ENCODE results near the gene JAZF1. TPM values are rescaled to one million over a fixed set of nuclear protein-coding genes. Genes with fewer than 3 reads are reported as not detected.
A peak's percentile ranks its signal among the peaks of the same experiment; 100 is the strongest.

The JAZF1 gene
- total RNA-seq, 2 donors from 2014 or later, result 20.0 to 21.3 TPM

- intact Hi-C loops (cut with DNase I), result no loop called here
- no peak for DNase-seq
- ATAC-seq, result no peak
Measured at GRCh38 chr7:28149291-28150101, 31.1 kb downstream of the JAZF1 start.

- ATAC-seq (no peak), DNase-seq (no peak)
- intact Hi-C loops (cut with DNase I), result no loop called here
Measured at GRCh38 chr7:28145931-28146330, 34.7 kb downstream of the JAZF1 start.

GRCh38 chr7:28145090-28145626 lies 35.4 kb downstream of the JAZF1 start:
- no peak for DNase-seq
- ATAC-seq, result no peak

GRCh38 chr7:28144266-28144665 lies 36.3 kb downstream of the JAZF1 start:
- ATAC-seq, result no peak
- intact Hi-C loops (cut with DNase I), result no loop called here
- DNase-seq, result no peak

More at GRCh38 chr7:28145090-28145626, 35.4 kb downstream of the JAZF1 start:
- intact Hi-C loops (cut with DNase I), result no loop called here

GRCh38 chr7:28142650-28143049 lies 37.9 kb downstream of the JAZF1 start:
- intact Hi-C loops (cut with DNase I), result no loop called here
- ATAC-seq (no peak), DNase-seq (no peak)

DNA sequence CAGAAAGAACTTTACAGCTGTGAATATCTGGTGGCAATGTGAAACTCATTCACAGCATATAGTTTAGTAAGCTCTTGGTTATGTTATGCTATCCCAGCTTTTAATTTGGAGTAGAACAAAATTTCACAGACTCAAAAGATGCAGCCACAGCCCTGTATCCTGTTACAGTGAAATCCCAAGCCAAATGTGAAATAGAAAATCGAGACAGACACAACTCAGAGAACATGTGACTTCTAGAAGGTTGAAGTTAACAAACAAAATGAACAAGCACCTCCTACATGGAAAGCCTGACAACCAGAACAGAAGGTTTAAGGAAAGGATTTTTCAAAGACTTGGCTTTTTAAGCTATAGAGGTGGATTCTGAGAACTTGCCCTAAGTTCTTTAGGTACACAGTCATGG lies 39.6 kb downstream of the JAZF1 start:
- ATAC-seq (no peak), DNase-seq (no peak)
- intact Hi-C loops (cut with DNase I), result no loop called here

GRCh38 chr7:28138837-28139236 lies 41.8 kb downstream of the JAZF1 start:
- no peak for DNase-seq
- no peak for ATAC-seq
- intact Hi-C loops (cut with DNase I), result no loop called here

DNA sequence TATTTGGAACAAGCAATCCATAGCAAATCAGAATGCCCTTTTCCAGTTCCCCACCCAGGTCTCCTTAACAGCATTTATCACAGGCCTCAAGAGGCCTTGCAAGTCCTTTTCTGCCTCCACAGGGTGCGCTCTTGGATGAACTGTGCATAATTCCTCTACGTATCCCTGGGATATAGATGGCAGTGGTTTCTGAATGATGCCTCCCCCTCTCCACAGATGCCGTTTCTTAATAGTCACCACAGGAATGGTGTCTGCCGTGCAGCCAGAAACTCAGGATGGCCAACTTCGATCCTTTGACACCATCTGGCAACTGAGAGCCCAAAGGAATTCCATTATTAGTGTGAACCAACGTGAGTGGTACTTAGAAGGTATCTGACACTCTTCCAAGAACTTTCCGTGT lies 43.1 kb downstream of the JAZF1 start:
- no peak for DNase-seq
- no peak for ATAC-seq
- intact Hi-C loops (cut with DNase I), result no loop called here

GRCh38 chr7:28136885-28137284 lies 43.7 kb downstream of the JAZF1 start:
- DNase-seq, result no peak
- intact Hi-C loops (cut with DNase I), result no loop called here
- no peak for ATAC-seq

DNA sequence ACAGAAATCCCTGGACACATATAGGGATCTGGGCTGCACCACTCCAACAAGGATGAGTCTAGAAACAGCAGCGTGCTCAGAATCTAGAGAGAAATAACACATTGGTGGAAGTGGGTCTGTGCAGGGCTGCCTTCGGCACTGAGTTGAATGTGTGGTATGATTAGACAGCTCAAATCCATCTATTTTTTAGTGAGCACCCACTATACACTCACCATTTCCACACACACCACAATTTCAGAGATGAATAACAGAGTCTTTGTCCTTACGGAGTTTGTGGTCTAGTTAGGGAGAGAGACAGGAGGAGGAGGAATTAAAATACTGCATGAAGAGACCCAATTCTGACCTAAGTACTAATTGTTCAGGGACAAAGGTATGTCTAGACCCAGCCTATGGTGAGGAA lies 44.2 kb downstream of the JAZF1 start:
- intact Hi-C loops (cut with DNase I), result no loop called here
- no peak for ATAC-seq
- DNase-seq, result no peak

DNA sequence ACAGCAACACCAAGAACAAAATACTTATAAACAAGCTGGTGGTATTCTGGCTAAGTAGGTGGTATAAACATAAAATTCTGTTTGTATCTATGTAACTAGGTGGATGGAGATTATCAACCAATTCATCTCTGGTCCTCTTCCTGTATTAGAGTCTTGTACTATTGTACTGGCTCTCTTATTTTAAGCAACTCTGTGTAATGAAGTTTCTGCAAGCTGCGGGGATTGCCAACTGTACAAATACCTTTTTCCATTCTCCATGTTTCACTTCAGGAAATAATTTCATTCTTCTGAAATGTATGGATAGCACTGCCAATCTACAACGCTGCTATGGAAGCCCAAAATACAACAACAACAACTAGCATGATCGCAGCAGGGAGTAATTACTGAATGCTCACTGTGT lies 44.8 kb downstream of the JAZF1 start:
- DNase-seq (no peak), ATAC-seq (no peak)
- intact Hi-C loops (cut with DNase I), result no loop called here

DNA sequence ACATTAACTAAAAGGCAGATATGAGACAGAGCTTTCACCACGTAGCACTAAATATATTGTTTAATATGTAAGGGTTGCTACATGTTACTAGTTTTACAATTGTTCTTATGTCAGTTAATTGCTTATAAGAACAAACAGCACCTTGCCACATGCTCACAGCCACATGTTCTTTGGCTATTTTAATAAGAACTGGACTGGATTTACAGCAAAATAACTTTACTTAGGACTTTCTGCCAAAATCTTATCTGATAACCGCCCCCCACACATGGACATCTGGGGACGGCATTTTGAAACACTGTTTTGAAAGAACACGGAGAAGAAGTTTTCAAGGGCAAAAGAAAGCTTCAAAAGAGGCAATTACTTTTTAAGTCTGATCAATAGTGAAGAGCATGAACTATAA lies 45.3 kb downstream of the JAZF1 start:
- ATAC-seq (no peak), DNase-seq (no peak)
- intact Hi-C loops (cut with DNase I), result no loop called here

DNA sequence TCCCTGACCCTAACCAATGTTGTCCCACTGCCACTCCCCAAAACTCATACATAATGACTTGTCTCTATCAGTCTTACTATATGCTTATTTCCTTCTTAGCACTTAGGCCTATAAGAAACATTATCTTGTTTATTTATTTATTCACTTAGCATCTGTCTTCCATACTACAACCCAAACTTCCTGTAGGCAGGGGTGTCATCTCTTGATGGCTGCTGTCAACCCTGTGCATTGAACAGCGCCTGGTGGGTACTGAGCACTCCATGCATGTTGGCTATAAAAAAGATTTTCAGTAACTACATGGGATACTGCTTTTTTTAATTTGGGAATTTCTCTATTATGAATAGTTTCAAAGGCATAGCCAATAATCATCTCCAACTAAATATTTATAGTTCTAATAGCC lies 46.7 kb downstream of the JAZF1 start:
- intact Hi-C loops (cut with DNase I), result no loop called here
- ATAC-seq, result no peak
- DNase-seq, result no peak

GRCh38 chr7:28132959-28133870 lies 47.4 kb downstream of the JAZF1 start:
- intact Hi-C loops (cut with DNase I), result no loop called here
- ATAC-seq (peak in 1 of 2 donors; percentile 23), DNase-seq (no peak)

DNA sequence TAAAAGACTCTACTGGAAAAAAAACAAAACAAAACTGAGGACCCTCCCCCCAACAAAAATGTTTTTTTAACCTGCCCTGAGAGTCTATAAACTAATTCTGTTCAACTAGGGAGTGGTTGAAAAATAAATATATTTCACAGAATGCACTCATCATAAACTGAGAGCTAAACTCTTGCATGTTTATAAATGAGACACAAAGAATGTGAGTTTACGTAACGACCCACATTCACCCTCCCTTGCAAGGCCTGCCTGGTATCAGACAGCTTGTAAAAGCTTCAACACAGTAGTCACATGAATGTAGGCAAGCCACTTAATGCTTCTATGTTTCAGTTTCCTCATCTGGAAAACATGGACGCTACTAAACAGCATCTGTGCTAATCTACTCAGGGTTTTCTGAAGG lies 50.3 kb downstream of the JAZF1 start:
- intact Hi-C loops (cut with DNase I), result no loop called here
- ATAC-seq (peak in 1 of 2 donors; percentile 24), DNase-seq (no peak)

- ATAC-seq (no peak), DNase-seq (no peak)
- intact Hi-C loops (cut with DNase I), result no loop called here
Measured at GRCh38 chr7:28128608-28129007, 52.0 kb downstream of the JAZF1 start.

- ATAC-seq, result peak in 1 of 2 donors; percentile 37
- DNase-seq, result no peak
Measured at GRCh38 chr7:28126410-28127041, 54.1 kb downstream of the JAZF1 start.

DNA sequence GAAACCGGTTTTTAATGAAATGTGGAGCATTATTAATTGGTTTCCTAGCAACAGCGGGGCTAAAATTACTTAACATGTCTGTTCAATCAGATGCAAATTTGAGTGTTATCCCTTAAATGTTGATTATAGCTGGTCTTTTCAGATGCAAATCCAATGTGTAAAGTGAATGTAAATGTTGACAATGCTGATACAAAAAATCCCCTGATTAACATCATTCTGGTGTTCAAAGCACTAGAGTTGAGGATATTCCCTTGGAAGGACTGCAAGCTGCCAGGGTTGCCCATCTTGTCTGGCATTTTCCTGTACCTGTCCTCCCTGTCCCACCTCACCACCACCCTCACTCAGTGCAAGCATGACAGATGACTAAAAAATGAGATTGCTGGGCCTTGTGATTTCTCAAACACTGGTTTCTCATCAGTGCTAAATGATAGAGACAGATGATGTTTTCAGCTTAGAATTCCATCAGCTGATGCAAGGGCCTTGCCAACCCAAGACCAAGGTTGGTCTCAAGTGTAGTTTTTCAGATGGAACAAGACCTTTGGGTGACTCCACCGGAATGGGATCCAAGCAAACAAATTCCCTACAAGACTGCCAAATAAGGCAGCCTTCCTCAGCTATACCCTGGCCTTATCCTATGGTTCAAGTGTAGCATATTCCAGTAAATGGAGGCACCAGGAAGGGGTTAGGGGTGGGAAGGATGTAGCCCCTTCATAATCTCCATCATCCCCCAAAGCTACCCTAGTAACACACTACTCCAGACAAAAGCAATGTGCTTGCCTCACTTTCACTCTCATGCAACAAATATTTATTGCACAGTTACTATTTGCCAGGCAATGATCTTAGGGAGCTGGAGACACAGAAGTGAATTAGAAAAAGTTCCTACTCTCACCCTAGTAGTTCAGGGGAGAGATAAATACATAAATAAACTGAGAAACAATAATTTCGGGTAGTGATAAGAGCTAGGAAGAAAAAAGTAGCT lies 54.9 kb downstream of the JAZF1 start:
- no peak for DNase-seq

More at GRCh38 chr7:28126410-28127041, 54.1 kb downstream of the JAZF1 start:
- intact Hi-C loops (cut with DNase I), result no loop called here

More for the DNA sequence above, 54.9 kb downstream of the JAZF1 start:
- ATAC-seq, result no peak
- intact Hi-C loops (cut with DNase I), result no loop called here
